Calu3 (cell line): Measurements from ENCODE around the gene KRTAP10-12. TPM values are rescaled to one million over a fixed set of nuclear protein-coding genes. Genes with fewer than 3 reads are reported as not detected.

Experiments
- BruUV-seq: library from RNA; stranded (reverse); fragments of 400-500 nt; replicated peaks from 2 replicates; lab custom pipeline; 2021; lab: Mats Ljungman, UMichigan
- CTCF ChIA-PET: fragments of 300-600 bp; sonication (Branson Sonifier 250); formaldehyde crosslinking; loops from one replicate; lab custom pipeline; 2022; ENCODE audit warnings: antibody characterized with exemption; lab: Charles Lee
- DNase-seq: peaks from one replicate; pipeline ENCODE4 v3.0.0; 2022
- H3K27ac Mint-ChIP-seq: one replicate; pipeline ENCODE4 v1.8.0; 2022; ENCODE audit warnings: mixed read lengths; ENCODE audit not compliant: unreplicated experiment
- H3K27me3 Mint-ChIP-seq: one replicate; pipeline ENCODE4 v1.8.0; 2022; ENCODE audit warnings: mixed read lengths; ENCODE audit not compliant: unreplicated experiment
- H3K36me3 Mint-ChIP-seq: one replicate; pipeline ENCODE4 v1.8.0; 2022; ENCODE audit warnings: mild to moderate bottlenecking, moderate library complexity, mixed read lengths; ENCODE audit not compliant: insufficient read depth, unreplicated experiment
- H3K4me1 Mint-ChIP-seq: one replicate; pipeline ENCODE4 v1.8.0; 2022; ENCODE audit warnings: mild to moderate bottlenecking, low read depth, mixed read lengths; ENCODE audit not compliant: unreplicated experiment
- H3K4me3 Mint-ChIP-seq: one replicate; pipeline ENCODE4 v1.8.0; 2022; ENCODE audit warnings: mild to moderate bottlenecking, low read depth, moderate library complexity, mixed read lengths; ENCODE audit not compliant: unreplicated experiment
- H3K9me3 Mint-ChIP-seq: one replicate; pipeline ENCODE4 v1.8.0; 2022; ENCODE audit warnings: low read depth, mixed read lengths; ENCODE audit not compliant: unreplicated experiment
- CTCF ChIP-seq: fragments of 200-600 bp; IDR thresholded peaks from one replicate; pipeline ENCODE4 v1.8.0; 2022; ENCODE audit warnings: antibody characterized with exemption; ENCODE audit not compliant: unreplicated experiment
- intact Hi-C: fragments of 100-400 bp; cut with micrococcal nuclease; formaldehyde crosslinking; loops from one replicate; pipeline ENCODE4 v1.10.0; 2022; ENCODE audit not compliant: unreplicated experiment
- total RNA-seq: library from RNA; stranded (reverse); gene quantifications from 2 replicates; pipeline ENCODE4 v1.2.3, GENCODE V29; 2022

Gene KRTAP10-12
- total RNA-seq, 1 experiment from 2014 or later, result not detected

- Mint-ChIP-seq H3K27me3 (peaks cover 89% of the 10 kb centered on the region), H3K4me3 (no peak within 1 kb of the TSS), H3K9me3 (no peaks in the 10 kb centered on the region), H3K27ac (no peak within 1 kb of the TSS), H3K4me1 (no peaks in the 10 kb centered on the region), H3K36me3 (peaks cover 3% of the 10 kb centered on the region)
- intact Hi-C loops, result no loop called here
- BruUV-seq, result no TSS peak
- no peak for DNase-seq
- CTCF ChIA-PET, result no interaction called here
- TF ChIP-seq CTCF, result no peak
Measured at GRCh38 chr21:44654576-44655175, 42.3 kb upstream of the KRTAP10-12 start, which contains the start of gene KRTAP12-4. KRTAP12-4 (minus strand) TSS chr21:44654659; CDS start chr21:44654614, 45 bp downstream.

GRCh38 chr21:44656868-44657267 is 40.1 kb upstream of the KRTAP10-12 start:
- intact Hi-C loops, result no loop called here
- no peak overlapping the region for H3K4me3 Mint-ChIP-seq
- no peak for DNase-seq
- no peak for TF ChIP-seq CTCF
- H3K4me1 Mint-ChIP-seq, result no peaks in the 10 kb centered on the region
- no TSS peak for BruUV-seq
- CTCF ChIA-PET, result no interaction called here
- no peak overlapping the region for H3K27ac Mint-ChIP-seq
- peaks cover 85% of the 10 kb centered on the region for H3K27me3 Mint-ChIP-seq
- peaks cover 3% of the 10 kb centered on the region for H3K36me3 Mint-ChIP-seq
- peaks cover 2% of the 10 kb centered on the region for H3K9me3 Mint-ChIP-seq

GRCh38 chr21:44657635-44658540 is 39.1 kb upstream of the KRTAP10-12 start, which contains the start of gene KRTAP12-3:
KRTAP12-3 (plus strand) TSS chr21:44657932; CDS start chr21:44657980, 48 bp downstream.
- CTCF ChIA-PET, result no interaction called here
- intact Hi-C loops, result no loop called here

GRCh38 chr21:44658541-44658910 is 38.4 kb upstream of the KRTAP10-12 start:
- peaks cover 2% of the 10 kb centered on the region for H3K9me3 Mint-ChIP-seq
- TF ChIP-seq CTCF, result no peak
- H3K4me1 Mint-ChIP-seq, result no peaks in the 10 kb centered on the region
- CTCF ChIA-PET, result no interaction called here
- peaks cover 3% of the 10 kb centered on the region for H3K36me3 Mint-ChIP-seq
- intact Hi-C loops, result no loop called here
- no TSS peak for BruUV-seq
- H3K4me3 Mint-ChIP-seq, result no peak overlapping the region
- H3K27me3 Mint-ChIP-seq, result peaks cover 84% of the 10 kb centered on the region
- H3K27ac Mint-ChIP-seq, result no peak overlapping the region
- DNase-seq, result no peak

More at GRCh38 chr21:44657635-44658540, 39.1 kb upstream of the KRTAP10-12 start, which contains the start of gene KRTAP12-3:
- BruUV-seq, result no TSS peak
- no peak within 1 kb of the TSS for H3K4me3 Mint-ChIP-seq
- peaks cover 3% of the 10 kb centered on the region for H3K36me3 Mint-ChIP-seq
- H3K9me3 Mint-ChIP-seq, result peaks cover 2% of the 10 kb centered on the region
- DNase-seq, result no peak
- no peaks in the 10 kb centered on the region for H3K4me1 Mint-ChIP-seq
- no peak within 1 kb of the TSS for H3K27ac Mint-ChIP-seq
- TF ChIP-seq CTCF, result no peak
- peaks cover 89% of the 10 kb centered on the region for H3K27me3 Mint-ChIP-seq
